Measurements from ENCODE around the gene GPX3. TPM values are rescaled to one million over a fixed set of nuclear protein-coding genes. Genes with fewer than 3 reads are reported as not detected.

GPX3 gene
- total and polyA plus RNA-seq, 8 donors: 70.5 to 828 (median 302) TPM

DNA sequence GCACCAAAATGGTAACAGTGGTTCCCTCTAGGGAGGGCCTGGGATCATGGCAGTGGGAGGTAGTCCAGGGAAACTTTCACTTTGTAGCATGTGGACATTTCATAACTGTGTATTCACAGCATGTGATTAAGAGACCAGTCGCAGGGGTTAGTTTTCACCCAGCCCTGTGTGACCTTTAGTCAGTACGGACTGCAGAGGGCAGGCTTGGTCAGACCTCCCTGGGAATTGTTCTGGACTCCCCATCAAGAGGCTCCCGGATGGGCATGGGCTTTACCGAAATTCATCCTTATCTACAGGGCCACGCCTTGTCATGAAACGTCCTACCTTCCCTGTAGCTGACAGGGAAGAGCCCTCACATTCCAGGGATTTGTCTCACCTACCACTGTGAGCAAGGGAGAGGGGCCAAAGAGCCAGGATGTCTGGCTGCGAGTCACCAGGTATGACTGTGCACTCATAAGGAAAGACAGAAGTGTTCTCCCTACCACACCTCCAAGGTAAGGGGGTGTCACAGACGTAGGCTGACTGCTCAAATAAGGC is 19.9 kb downstream of the GPX3 start:
- peak overlapping the region in 4 of 5 donors; percentile 11 to 76 (median 56) for H3K27ac ChIP-seq

DNA sequence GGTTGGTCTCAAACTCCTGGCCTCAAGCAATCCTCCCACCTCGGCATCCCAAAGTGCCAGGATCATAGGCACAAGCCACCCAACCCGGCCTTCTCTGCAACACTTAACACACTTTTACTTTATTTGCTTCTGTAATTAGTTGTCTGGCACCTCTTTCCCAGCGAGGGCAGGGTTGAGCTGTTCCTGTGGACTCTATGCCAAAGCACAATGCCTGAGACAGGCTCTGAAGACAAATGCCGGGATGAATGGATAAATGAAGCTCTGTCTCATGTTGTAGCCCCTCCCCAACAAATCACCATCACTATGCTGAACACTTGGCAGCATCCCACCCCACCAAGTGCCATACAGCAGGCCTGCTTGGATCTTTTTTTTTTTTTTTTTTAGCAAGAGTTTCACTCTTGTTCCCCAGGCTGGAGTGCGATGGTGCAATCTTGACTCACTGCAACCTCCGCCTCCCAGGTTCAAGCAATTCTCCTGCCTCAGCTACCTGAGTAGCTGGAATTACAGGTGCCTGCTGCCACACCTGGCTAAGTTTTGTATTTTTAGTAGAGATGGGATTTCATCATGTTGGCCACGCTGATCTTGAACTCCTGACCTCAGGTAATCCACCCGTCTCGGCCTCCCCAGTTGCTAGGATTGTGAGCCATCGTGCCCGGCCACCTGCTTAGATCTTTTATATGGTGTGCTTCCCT is 21.3 kb downstream of the GPX3 start:
- H3K27ac ChIP-seq: no peak overlapping the region

More for the DNA sequence above, 19.9 kb downstream of the GPX3 start:
- TF ChIP-seq POLR2AphosphoS5 (IDR thresholded peaks at IDR 0.05): no peak
- TF ChIP-seq, protein P1, sequence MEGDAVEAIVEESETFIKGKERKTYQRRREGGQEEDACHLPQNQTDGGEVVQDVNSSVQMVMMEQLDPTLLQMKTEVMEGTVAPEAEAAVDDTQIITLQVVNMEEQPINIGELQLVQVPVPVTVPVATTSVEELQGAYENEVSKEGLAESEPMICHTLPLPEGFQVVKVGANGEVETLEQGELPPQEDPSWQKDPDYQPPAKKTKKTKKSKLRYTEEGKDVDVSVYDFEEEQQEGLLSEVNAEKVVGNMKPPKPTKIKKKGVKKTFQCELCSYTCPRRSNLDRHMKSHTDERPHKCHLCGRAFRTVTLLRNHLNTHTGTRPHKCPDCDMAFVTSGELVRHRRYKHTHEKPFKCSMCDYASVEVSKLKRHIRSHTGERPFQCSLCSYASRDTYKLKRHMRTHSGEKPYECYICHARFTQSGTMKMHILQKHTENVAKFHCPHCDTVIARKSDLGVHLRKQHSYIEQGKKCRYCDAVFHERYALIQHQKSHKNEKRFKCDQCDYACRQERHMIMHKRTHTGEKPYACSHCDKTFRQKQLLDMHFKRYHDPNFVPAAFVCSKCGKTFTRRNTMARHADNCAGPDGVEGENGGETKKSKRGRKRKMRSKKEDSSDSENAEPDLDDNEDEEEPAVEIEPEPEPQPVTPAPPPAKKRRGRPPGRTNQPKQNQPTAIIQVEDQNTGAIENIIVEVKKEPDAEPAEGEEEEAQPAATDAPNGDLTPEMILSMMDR (IDR thresholded peaks at IDR 0.05): no peak
- TF ChIP-seq POLR2A (IDR thresholded peaks at IDR 0.05): no peak
- no peak for TF ChIP-seq EP300 (IDR thresholded peaks at IDR 0.05)
- peaks cover 66 to 100% (median 99%) of the 10 kb centered on the region in 4 donors for H3K36me3 ChIP-seq
- H3K4me3 ChIP-seq: no peak overlapping the region
- WGBS, 5 donors: 68 to 74% (median 70%) methylated on average over 8 of the region's 8 CpGs
- peaks cover 13 to 39% (median 16%) of the 10 kb centered on the region in 4 donors for H3K4me1 ChIP-seq
- H3K27me3 ChIP-seq: no peaks in the 10 kb centered on the region
- intact Hi-C loops (cut with DNase I; ENCODE audit: low total_unique reads): no loop called here
- H3K9me3 ChIP-seq: no peaks in the 10 kb centered on the region
- DNase-seq: no peak

DNA sequence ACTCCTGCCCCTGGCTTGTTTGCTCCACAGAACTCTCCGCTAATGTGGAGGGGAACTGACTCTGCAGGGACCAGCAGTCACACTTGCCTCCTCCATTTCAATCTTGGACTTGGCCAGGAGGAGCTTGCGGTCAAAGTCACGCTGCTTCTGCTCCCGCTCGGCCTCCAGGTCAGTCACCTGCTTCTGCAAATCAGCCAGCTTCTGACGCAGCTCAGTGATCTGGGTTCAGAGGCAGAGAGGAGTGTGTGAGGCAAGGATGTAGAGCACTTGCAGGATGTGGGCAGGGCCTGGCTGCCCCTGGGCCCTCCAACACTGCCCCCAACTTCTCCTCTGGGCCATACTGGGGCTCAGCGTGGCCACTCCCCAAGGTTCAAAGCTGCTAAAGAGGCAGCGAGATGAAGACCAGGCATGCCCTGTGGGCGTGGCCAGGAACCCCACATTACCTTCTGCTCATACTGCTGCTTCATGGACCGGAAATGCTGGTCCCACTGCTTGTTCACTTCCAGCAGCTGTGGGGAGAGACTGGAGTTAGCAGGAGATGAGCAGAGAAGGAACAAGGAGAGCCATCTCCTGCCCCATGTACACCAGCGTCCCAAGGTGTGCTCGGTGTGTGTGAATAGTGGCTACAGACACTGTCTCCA is 22.2 kb downstream of the GPX3 start:
- 90 to 95% (median 93%) methylated on average over 12 of the region's 12 CpGs for WGBS, 5 donors
- DNase-seq: no peak
- Histone ChIP-seq H3K9me3 (no peaks in the 10 kb centered on the region), H3K4me1 (peaks cover 12 to 33% (median 15%) of the 10 kb centered on the region in 4 donors), H3K36me3 (peaks cover 60 to 100% (median 100%) of the 10 kb centered on the region in 4 donors), H3K27me3 (no peaks in the 10 kb centered on the region), H3K4me3 (no peak overlapping the region), H3K27ac (no peak overlapping the region)
- TF ChIP-seq POLR2A (IDR thresholded peaks at IDR 0.05) (no peak), POLR2AphosphoS5 (IDR thresholded peaks at IDR 0.05) (no peak), EP300 (IDR thresholded peaks at IDR 0.05) (no peak)
- TF ChIP-seq, protein P1 (IDR thresholded peaks at IDR 0.05): no peak
- intact Hi-C loops (cut with DNase I; ENCODE audit: low total_unique reads): no loop called here

More for the DNA sequence above, 21.3 kb downstream of the GPX3 start:
- intact Hi-C loops (cut with DNase I; ENCODE audit: low total_unique reads): no loop called here
- 85 to 94% (median 91%) methylated on average over 11 of the region's 11 CpGs for WGBS, 5 donors
- TF ChIP-seq, protein P1 (IDR thresholded peaks at IDR 0.05): no peak
- TF ChIP-seq POLR2AphosphoS5 (IDR thresholded peaks at IDR 0.05): no peak
- no peak for TF ChIP-seq POLR2A (IDR thresholded peaks at IDR 0.05)
- TF ChIP-seq EP300 (IDR thresholded peaks at IDR 0.05): no peak
- no peak overlapping the region for H3K4me3 ChIP-seq
- peaks cover 13 to 39% (median 16%) of the 10 kb centered on the region in 4 donors for H3K4me1 ChIP-seq
- H3K36me3 ChIP-seq: peaks cover 64 to 100% (median 99%) of the 10 kb centered on the region in 4 donors
- no peak for DNase-seq
- H3K27me3 ChIP-seq: no peaks in the 10 kb centered on the region
- H3K9me3 ChIP-seq: no peaks in the 10 kb centered on the region

DNA sequence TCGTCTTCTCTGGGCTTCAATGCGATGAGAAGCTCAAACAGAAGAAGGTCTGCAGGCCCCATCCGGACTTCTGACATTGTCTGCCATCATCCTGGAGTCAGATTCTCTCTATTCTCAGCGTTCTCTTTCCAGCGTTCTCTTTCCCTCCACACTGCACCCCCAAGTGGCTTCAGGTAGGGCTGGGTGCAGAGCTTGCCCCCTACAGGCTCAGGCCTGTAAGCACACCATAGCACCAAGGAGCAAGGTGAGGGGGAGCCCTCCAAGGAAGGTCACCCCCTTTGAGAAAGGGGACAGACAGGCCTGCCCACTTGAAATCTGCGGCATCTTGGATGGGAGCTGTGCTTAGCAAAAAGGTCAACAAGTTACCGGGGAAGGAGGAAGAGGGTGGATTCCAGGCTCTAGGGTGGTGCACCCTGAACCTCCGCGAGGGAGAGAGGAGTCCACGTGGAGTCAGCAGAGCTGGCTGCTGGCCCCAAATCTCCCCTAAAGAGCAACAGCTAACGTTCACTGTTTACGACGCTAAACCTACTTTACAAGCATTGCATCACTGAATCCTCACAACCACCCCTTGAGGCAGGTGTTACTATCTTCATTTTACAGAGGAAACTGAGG is 27.5 kb downstream of the GPX3 start:
- Histone ChIP-seq H3K36me3 (peaks cover 59 to 100% (median 93%) of the 10 kb centered on the region in 4 donors), H3K9me3 (no peaks in the 10 kb centered on the region), H3K27me3 (no peaks in the 10 kb centered on the region), H3K4me1 (peaks cover 4 to 21% (median 7%) of the 10 kb centered on the region in 4 donors), H3K4me3 (no peak overlapping the region), H3K27ac (no peak overlapping the region)
- intact Hi-C loops (cut with DNase I; ENCODE audit: low total_unique reads): no loop called here
- TF ChIP-seq POLR2A (IDR thresholded peaks at IDR 0.05): no peak
- TF ChIP-seq EP300 (IDR thresholded peaks at IDR 0.05): no peak
- TF ChIP-seq POLR2AphosphoS5 (IDR thresholded peaks at IDR 0.05): no peak
- TF ChIP-seq, protein P1 (IDR thresholded peaks at IDR 0.05): peak in 5 of 7 experiments; percentile 64 to 77 (median 74)
- 70 to 76% (median 71%) methylated on average over 13 of the region's 13 CpGs for WGBS, 5 donors
- peak in 1 of 2 donors; percentile 48 for DNase-seq

All from stomach (tissue), 9 donors.